HEK293 (cell line): ENCODE measurements around the gene CHCHD6.

Experiments
- GLI4 ChIP-seq: fragments of 450-650 bp; formaldehyde crosslinking; IDR thresholded peaks from 2 replicates; pipeline ENCODE4 v1.5.1; 2016; ENCODE audit warnings: missing biosample characterization, missing genetic modification characterization
- KLF1 ChIP-seq: fragments of 450-650 bp; formaldehyde crosslinking; IDR thresholded peaks from 2 replicates; pipeline ENCODE4 v1.5.1; 2016; ENCODE audit warnings: missing biosample characterization, missing genetic modification characterization
- OVOL3 ChIP-seq: fragments of 450-650 bp; formaldehyde crosslinking; IDR thresholded peaks from 2 replicates; pipeline ENCODE4 v1.5.1; 2016; ENCODE audit warnings: missing biosample characterization, missing genetic modification characterization
- PRDM1 ChIP-seq: fragments of 450-650 bp; formaldehyde crosslinking; IDR thresholded peaks from 2 replicates; pipeline ENCODE4; 2016; ENCODE audit warnings: missing biosample characterization, missing genetic modification characterization
- REPIN1 ChIP-seq: fragments of 450-650 bp; formaldehyde crosslinking; IDR thresholded peaks from 2 replicates; pipeline ENCODE4 v1.5.1; 2017; ENCODE audit warnings: missing biosample characterization, missing genetic modification characterization, low read depth
- SCRT1 ChIP-seq: fragments of 450-650 bp; formaldehyde crosslinking; IDR thresholded peaks from 2 replicates; pipeline ENCODE4 v1.5.1; 2016; ENCODE audit warnings: missing biosample characterization, missing genetic modification characterization, borderline replicate concordance
- YY1 ChIP-seq: fragments of 450-650 bp; formaldehyde crosslinking; IDR thresholded peaks from 2 replicates; pipeline ENCODE4 v1.5.1; 2018; ENCODE audit warnings: missing biosample characterization, missing genetic modification characterization
- ZBTB17 ChIP-seq: fragments of 450-650 bp; formaldehyde crosslinking; IDR thresholded peaks from 2 replicates; pipeline ENCODE4 v1.5.1; 2016; ENCODE audit warnings: missing biosample characterization, missing genetic modification characterization
- ZEB2 ChIP-seq: fragments of 450-650 bp; formaldehyde crosslinking; IDR thresholded peaks from 2 replicates; pipeline ENCODE4 v1.5.1; 2016; ENCODE audit warnings: missing biosample characterization, missing genetic modification characterization
- ZFP3 ChIP-seq: fragments of 450-650 bp; formaldehyde crosslinking; IDR thresholded peaks from 2 replicates; pipeline ENCODE4 v1.5.1; 2016; ENCODE audit warnings: low read depth, missing biosample characterization, missing genetic modification characterization
- ZFP69B ChIP-seq: fragments of 450-650 bp; formaldehyde crosslinking; IDR thresholded peaks from 2 replicates; pipeline ENCODE4 v1.5.1; 2016; ENCODE audit warnings: missing biosample characterization, missing genetic modification characterization
- ZNF132 ChIP-seq: fragments of 450-650 bp; formaldehyde crosslinking; IDR thresholded peaks from 2 replicates; pipeline ENCODE4 v1.5.1; 2017; ENCODE audit warnings: missing biosample characterization, missing genetic modification characterization, borderline replicate concordance
- ZNF155 ChIP-seq: fragments of 450-650 bp; formaldehyde crosslinking; IDR thresholded peaks from 2 replicates; pipeline ENCODE4 v1.5.1; 2016; ENCODE audit warnings: missing biosample characterization, missing genetic modification characterization
- ZNF23 ChIP-seq: fragments of 450-650 bp; formaldehyde crosslinking; IDR thresholded peaks from 2 replicates; pipeline ENCODE4 v1.5.1; 2016; ENCODE audit warnings: missing biosample characterization, missing genetic modification characterization, borderline replicate concordance
- ZNF274 ChIP-seq, 2 experiments: fragments of 200-500 bp in 1 of 2; fragments of 450-650 bp in 1 of 2; sonication (Bioruptor generic) in 1 of 2; formaldehyde crosslinking in 1 of 2; IDR thresholded peaks; 2 replicates each; pipeline versions ENCODE4 v1.5.1 to v1.6.1; 2014 to 2016; ENCODE audit warnings: borderline replicate concordance in 1 of 2, inconsistent platforms in 1 of 2, low read length in 1 of 2, missing biosample characterization in 1 of 2, missing genetic modification characterization in 1 of 2
- ZNF302 ChIP-seq: fragments of 450-650 bp; formaldehyde crosslinking; IDR thresholded peaks from 2 replicates; pipeline ENCODE4 v1.5.1; 2016; ENCODE audit warnings: missing biosample characterization, missing genetic modification characterization, low read depth
- ZNF544 ChIP-seq: fragments of 450-650 bp; formaldehyde crosslinking; IDR thresholded peaks from 2 replicates; pipeline ENCODE4 v1.5.0; 2017; ENCODE audit warnings: missing biosample characterization, missing genetic modification characterization
- ZNF624 ChIP-seq: fragments of 450-650 bp; formaldehyde crosslinking; IDR thresholded peaks from 2 replicates; pipeline ENCODE4 v1.5.1; 2017; ENCODE audit warnings: missing biosample characterization, missing genetic modification characterization
- ZNF654 ChIP-seq: fragments of 450-650 bp; formaldehyde crosslinking; IDR thresholded peaks from 2 replicates; pipeline ENCODE4 v1.5.1; 2016; ENCODE audit warnings: low read depth, missing biosample characterization, missing genetic modification characterization
- ZNF658 ChIP-seq: fragments of 450-650 bp; formaldehyde crosslinking; IDR thresholded peaks from 2 replicates; pipeline ENCODE4; 2016; ENCODE audit warnings: missing biosample characterization, missing genetic modification characterization
- ZNF830 ChIP-seq: fragments of 450-650 bp; IDR thresholded peaks from 2 replicates; pipeline ENCODE4 v1.5.0; 2018; ENCODE audit warnings: missing biosample characterization, missing genetic modification characterization, low read depth, mild to moderate bottlenecking, moderate library complexity
- TF ChIP-seq, protein P1 (sequence below): fragments of 450-650 bp; formaldehyde crosslinking; IDR thresholded peaks from 2 replicates; pipeline ENCODE4 v1.5.1; 2016; ENCODE audit warnings: missing biosample characterization, missing genetic modification characterization
- TF ChIP-seq, protein P2 (sequence below): fragments of 450-650 bp; formaldehyde crosslinking; conservative IDR thresholded peaks from 2 replicates; pipeline ENCODE4 v1.5.1; 2016; ENCODE audit warnings: low read depth, missing biosample characterization, missing genetic modification characterization
- TF ChIP-seq, protein P3 (sequence below): fragments of 450-650 bp; formaldehyde crosslinking; IDR thresholded peaks from 2 replicates; pipeline ENCODE4 v1.5.1; 2017; ENCODE audit warnings: missing biosample characterization, missing genetic modification characterization
- TF ChIP-seq, protein P4 (sequence below): fragments of 450-650 bp; formaldehyde crosslinking; IDR thresholded peaks from 2 replicates; pipeline ENCODE4; 2016; ENCODE audit warnings: missing biosample characterization, missing genetic modification characterization
- TF ChIP-seq, protein P5 (sequence below): fragments of 450-650 bp; formaldehyde crosslinking; IDR thresholded peaks from 2 replicates; pipeline ENCODE4 v1.5.1; 2016; ENCODE audit warnings: missing biosample characterization, missing genetic modification characterization

The CHCHD6 gene

DNA sequence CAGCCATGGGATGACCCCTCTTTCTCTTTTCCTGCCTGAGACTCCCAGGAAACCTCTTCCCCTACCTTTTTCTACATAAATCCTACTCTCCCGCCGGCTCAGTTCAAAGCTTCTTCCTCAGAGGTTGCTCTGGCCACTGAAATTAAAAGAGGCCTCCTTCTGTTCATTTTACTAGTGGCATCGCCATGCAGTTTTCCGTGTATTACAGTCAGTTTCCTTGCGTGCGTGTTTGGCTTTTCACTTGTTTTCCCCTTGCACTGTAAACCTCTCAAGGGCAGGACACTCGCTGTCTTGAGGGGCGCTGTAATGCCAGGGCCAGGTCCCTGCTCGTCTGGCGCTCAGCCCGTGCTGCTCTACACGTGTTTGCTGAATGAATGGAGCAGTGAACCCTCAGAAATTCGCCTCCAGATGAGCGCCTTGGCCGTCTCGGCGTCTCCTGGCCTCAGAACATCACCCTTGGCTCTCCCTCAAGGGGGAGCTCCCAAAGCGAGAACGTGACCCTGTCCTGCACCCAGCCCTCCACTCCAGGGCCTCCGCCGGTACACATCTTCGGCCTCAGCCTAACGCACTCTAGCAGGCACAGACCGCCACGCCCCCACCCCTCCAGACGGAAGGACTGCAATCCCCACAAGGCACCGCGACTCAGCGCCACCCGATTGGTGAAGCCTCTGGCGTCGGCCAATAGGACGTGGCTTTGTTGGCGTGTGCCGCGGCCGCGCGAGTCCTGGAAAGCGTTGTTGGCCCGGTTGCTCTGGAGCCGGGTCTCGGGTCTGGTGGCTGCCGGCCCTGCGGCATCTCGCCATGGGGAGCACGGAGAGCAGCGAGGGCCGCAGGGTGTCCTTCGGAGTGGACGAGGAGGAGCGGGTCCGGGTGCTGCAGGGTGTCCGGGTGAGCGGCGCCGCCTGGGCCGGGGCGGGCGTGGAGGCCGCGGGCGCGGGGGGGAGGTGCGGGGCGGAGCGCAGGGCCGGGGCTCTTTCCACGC lies at the start of gene CHCHD6 (continued):
- TF ChIP-seq ZFP69B (tag by site-specific recombination) (no peak), ZNF830 (tag by site-specific recombination) (no peak), OVOL3 (tag by site-specific recombination) (no peak), GLI4 (tag by site-specific recombination) (no peak), ZEB2 (tag by site-specific recombination) (peak; percentile 19; the same call in 1 of the 2 replicates), SCRT1 (no peak), KLF1 (tag by site-specific recombination) (no peak), ZFP3 (tag by site-specific recombination) (no peak), ZNF658 (tag by site-specific recombination) (no peak), ZNF302 (no peak), ZNF544 (no peak), ZBTB17 (tag by site-specific recombination) (peak; percentile 74; the same call in 1 of the 2 replicates), YY1 (tag by site-specific recombination) (no peak; the same call in 1 of the 2 replicates), ZNF155 (tag by site-specific recombination) (no peak), ZNF23 (no peak), ZNF654 (tag by site-specific recombination) (no peak), ZNF624 (no peak), ZNF274 (IDR thresholded peaks at IDR 0.05; ENCODE audit: low read length) (no peak), ZNF274 (tag by site-specific recombination; IDR thresholded peaks at IDR 0.05; ENCODE audit: borderline replicate concordance) (no peak), ZNF132 (tag by site-specific recombination) (no peak), PRDM1 (0 out of 2 replicates have a peak, but pooled peaks have one; percentile 57), REPIN1 (tag by site-specific recombination) (no peak)
- TF ChIP-seq, protein P1, sequence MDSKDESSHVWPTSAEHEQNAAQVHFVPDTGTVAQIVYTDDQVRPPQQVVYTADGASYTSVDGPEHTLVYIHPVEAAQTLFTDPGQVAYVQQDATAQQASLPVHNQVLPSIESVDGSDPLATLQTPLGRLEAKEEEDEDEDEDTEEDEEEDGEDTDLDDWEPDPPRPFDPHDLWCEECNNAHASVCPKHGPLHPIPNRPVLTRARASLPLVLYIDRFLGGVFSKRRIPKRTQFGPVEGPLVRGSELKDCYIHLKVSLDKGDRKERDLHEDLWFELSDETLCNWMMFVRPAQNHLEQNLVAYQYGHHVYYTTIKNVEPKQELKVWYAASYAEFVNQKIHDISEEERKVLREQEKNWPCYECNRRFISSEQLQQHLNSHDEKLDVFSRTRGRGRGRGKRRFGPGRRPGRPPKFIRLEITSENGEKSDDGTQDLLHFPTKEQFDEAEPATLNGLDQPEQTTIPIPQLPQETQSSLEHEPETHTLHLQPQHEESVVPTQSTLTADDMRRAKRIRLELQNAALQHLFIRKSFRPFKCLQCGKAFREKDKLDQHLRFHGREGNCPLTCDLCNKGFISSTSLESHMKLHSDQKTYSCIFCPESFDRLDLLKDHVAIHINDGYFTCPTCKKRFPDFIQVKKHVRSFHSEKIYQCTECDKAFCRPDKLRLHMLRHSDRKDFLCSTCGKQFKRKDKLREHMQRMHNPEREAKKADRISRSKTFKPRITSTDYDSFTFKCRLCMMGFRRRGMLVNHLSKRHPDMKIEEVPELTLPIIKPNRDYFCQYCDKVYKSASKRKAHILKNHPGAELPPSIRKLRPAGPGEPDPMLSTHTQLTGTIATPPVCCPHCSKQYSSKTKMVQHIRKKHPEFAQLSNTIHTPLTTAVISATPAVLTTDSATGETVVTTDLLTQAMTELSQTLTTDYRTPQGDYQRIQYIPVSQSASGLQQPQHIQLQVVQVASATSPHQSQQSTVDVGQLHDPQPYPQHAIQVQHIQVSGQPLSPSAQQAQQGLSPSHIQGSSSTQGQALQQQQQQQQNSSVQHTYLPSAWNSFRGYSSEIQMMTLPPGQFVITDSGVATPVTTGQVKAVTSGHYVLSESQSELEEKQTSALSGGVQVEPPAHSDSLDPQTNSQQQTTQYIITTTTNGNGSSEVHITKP (tag by site-specific recombination) = peak; percentile 74
- TF ChIP-seq, protein P2, sequence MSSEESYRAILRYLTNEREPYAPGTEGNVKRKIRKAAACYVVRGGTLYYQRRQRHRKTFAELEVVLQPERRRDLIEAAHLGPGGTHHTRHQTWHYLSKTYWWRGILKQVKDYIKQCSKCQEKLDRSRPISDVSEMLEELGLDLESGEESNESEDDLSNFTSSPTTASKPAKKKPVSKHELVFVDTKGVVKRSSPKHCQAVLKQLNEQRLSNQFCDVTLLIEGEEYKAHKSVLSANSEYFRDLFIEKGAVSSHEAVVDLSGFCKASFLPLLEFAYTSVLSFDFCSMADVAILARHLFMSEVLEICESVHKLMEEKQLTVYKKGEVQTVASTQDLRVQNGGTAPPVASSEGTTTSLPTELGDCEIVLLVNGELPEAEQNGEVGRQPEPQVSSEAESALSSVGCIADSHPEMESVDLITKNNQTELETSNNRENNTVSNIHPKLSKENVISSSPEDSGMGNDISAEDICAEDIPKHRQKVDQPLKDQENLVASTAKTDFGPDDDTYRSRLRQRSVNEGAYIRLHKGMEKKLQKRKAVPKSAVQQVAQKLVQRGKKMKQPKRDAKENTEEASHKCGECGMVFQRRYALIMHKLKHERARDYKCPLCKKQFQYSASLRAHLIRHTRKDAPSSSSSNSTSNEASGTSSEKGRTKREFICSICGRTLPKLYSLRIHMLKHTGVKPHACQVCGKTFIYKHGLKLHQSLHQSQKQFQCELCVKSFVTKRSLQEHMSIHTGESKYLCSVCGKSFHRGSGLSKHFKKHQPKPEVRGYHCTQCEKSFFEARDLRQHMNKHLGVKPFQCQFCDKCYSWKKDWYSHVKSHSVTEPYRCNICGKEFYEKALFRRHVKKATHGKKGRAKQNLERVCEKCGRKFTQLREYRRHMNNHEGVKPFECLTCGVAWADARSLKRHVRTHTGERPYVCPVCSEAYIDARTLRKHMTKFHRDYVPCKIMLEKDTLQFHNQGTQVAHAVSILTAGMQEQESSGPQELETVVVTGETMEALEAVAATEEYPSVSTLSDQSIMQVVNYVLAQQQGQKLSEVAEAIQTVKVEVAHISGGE = no peak
- TF ChIP-seq, protein P3, sequence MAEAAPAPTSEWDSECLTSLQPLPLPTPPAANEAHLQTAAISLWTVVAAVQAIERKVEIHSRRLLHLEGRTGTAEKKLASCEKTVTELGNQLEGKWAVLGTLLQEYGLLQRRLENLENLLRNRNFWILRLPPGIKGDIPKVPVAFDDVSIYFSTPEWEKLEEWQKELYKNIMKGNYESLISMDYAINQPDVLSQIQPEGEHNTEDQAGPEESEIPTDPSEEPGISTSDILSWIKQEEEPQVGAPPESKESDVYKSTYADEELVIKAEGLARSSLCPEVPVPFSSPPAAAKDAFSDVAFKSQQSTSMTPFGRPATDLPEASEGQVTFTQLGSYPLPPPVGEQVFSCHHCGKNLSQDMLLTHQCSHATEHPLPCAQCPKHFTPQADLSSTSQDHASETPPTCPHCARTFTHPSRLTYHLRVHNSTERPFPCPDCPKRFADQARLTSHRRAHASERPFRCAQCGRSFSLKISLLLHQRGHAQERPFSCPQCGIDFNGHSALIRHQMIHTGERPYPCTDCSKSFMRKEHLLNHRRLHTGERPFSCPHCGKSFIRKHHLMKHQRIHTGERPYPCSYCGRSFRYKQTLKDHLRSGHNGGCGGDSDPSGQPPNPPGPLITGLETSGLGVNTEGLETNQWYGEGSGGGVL (tag by site-specific recombination) = no peak
- TF ChIP-seq, protein P4, sequence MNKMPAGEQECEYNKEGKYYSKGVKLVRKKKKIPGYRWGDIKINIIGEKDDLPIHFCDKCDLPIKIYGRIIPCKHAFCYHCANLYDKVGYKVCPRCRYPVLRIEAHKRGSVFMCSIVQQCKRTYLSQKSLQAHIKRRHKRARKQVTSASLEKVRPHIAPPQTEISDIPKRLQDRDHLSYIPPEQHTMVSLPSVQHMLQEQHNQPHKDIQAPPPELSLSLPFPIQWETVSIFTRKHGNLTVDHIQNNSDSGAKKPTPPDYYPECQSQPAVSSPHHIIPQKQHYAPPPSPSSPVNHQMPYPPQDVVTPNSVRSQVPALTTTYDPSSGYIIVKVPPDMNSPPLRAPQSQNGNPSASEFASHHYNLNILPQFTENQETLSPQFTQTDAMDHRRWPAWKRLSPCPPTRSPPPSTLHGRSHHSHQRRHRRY (tag by site-specific recombination) = no peak
- TF ChIP-seq, protein P5, sequence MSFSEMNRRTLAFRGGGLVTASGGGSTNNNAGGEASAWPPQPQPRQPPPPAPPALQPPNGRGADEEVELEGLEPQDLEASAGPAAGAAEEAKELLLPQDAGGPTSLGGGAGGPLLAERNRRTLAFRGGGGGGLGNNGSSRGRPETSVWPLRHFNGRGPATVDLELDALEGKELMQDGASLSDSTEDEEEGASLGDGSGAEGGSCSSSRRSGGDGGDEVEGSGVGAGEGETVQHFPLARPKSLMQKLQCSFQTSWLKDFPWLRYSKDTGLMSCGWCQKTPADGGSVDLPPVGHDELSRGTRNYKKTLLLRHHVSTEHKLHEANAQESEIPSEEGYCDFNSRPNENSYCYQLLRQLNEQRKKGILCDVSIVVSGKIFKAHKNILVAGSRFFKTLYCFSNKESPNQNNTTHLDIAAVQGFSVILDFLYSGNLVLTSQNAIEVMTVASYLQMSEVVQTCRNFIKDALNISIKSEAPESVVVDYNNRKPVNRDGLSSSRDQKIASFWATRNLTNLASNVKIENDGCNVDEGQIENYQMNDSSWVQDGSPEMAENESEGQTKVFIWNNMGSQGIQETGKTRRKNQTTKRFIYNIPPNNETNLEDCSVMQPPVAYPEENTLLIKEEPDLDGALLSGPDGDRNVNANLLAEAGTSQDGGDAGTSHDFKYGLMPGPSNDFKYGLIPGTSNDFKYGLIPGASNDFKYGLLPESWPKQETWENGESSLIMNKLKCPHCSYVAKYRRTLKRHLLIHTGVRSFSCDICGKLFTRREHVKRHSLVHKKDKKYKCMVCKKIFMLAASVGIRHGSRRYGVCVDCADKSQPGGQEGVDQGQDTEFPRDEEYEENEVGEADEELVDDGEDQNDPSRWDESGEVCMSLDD (tag by site-specific recombination) = no peak
